ENCODE results near the gene SYNRG.

The SYNRG gene

GRCh38 chr17:37488607-37489196 is 120.5 kb downstream of the SYNRG start:
- no peak for TF ChIP-seq CTCF (IDR thresholded peaks at IDR 0.05; ENCODE audit: unreplicated experiment in 3 of 3)
- Mint-ChIP-seq H3K4me1 (peaks cover 36% of the 10 kb centered on the region), H3K27me3 (ENCODE audit: low read depth) (peaks cover 7% of the 10 kb centered on the region)

GRCh38 chr17:37488009-37488604 is 121.1 kb downstream of the SYNRG start:
- Mint-ChIP-seq H3K4me3 (peak overlapping the region; percentile 94 to 97 (median 95)), H3K27me3 (ENCODE audit: low read depth) (peaks cover 7% of the 10 kb centered on the region), H3K4me1 (peaks cover 42% of the 10 kb centered on the region), H3K27ac (peak overlapping the region; percentile 17 to 88 (median 60)), H3K9me3 (no peaks in the 10 kb centered on the region), H3K36me3 (ENCODE audit: low read depth) (no peaks in the 10 kb centered on the region)
- no peak for TF ChIP-seq CTCF (IDR thresholded peaks at IDR 0.05; ENCODE audit: unreplicated experiment in 3 of 3)

More at GRCh38 chr17:37488607-37489196, 120.5 kb downstream of the SYNRG start:
- Mint-ChIP-seq H3K36me3 (ENCODE audit: low read depth) (no peaks in the 10 kb centered on the region), H3K27ac (peak overlapping the region; percentile 17 to 88 (median 86)), H3K9me3 (no peaks in the 10 kb centered on the region), H3K4me3 (peak overlapping the region; percentile 94 to 97 (median 95))

- TF ChIP-seq CTCF (IDR thresholded peaks at IDR 0.05; ENCODE audit: unreplicated experiment in 3 of 3), result no peak
- Mint-ChIP-seq H3K9me3 (no peaks in the 10 kb centered on the region), H3K4me3 (peak overlapping the region in 2 of 3 experiments; percentile 27 to 61), H3K36me3 (ENCODE audit: low read depth) (peaks cover under 1% of the 10 kb centered on the region), H3K4me1 (peaks cover 26% of the 10 kb centered on the region), H3K27ac (no peak overlapping the region), H3K27me3 (ENCODE audit: low read depth) (peaks cover 8% of the 10 kb centered on the region)
Observed at GRCh38 chr17:37485938-37486570, 123.2 kb downstream of the SYNRG start.

- Mint-ChIP-seq H3K4me1 (peaks cover 17% of the 10 kb centered on the region), H3K36me3 (ENCODE audit: low read depth) (peaks cover 18% of the 10 kb centered on the region), H3K9me3 (no peaks in the 10 kb centered on the region), H3K27me3 (ENCODE audit: low read depth) (peaks cover 7% of the 10 kb centered on the region), H3K27ac (no peak overlapping the region), H3K4me3 (no peak overlapping the region)
- no peak for TF ChIP-seq CTCF (IDR thresholded peaks at IDR 0.05; ENCODE audit: unreplicated experiment in 3 of 3)
Observed at GRCh38 chr17:37483311-37484039, 125.7 kb downstream of the SYNRG start.

- Mint-ChIP-seq H3K9me3 (no peaks in the 10 kb centered on the region), H3K36me3 (ENCODE audit: low read depth) (peaks cover 29% of the 10 kb centered on the region), H3K27me3 (ENCODE audit: low read depth) (peaks cover 3% of the 10 kb centered on the region), H3K27ac (no peak overlapping the region), H3K4me3 (no peak overlapping the region), H3K4me1 (peaks cover 19% of the 10 kb centered on the region)
- no peak for TF ChIP-seq CTCF (IDR thresholded peaks at IDR 0.05; ENCODE audit: unreplicated experiment in 3 of 3)
Observed at GRCh38 chr17:37481001-37481665, 128.1 kb downstream of the SYNRG start.
